ENCODE measurements around the gene MAEL. TPM values are rescaled to one million over a fixed set of nuclear protein-coding genes. Genes with fewer than 3 reads are reported as not detected.

Gene MAEL
- polyA plus RNA-seq, 1 of the 3 experiments (the other 2 are of a cell fraction) = not detected

- Histone ChIP-seq H3K27ac (ENCODE audit: low read depth in 2 of 2, low read length in 1 of 2) (no peak overlapping the region), H3K4me3 (ENCODE audit: low read depth in 2 of 2, low read length in 1 of 2) (no peak overlapping the region), H3K4me1 (ENCODE audit: control insufficient read depth in 1 of 2, insufficient read depth in 2 of 2, low read depth in 1 of 2, low read length in 1 of 2) (no peaks in the 10 kb centered on the region), H3K27me3 (ENCODE audit: insufficient read depth) (no peaks in the 10 kb centered on the region), H3K36me3 (replicated peaks in 1 of 2; ENCODE audit: control insufficient read depth in 1 of 2, insufficient read depth in 2 of 2, low read length in 1 of 2) (no peaks in the 10 kb centered on the region), H2AFZ (ENCODE audit: low read depth) (no peak overlapping the region), H3K4me2 (no peak overlapping the region), H4K20me1 (ENCODE audit: insufficient read depth) (no peaks in the 10 kb centered on the region), H3K9ac (no peak overlapping the region), H3K9me3 (no peaks in the 10 kb centered on the region), H3F3A (replicated peaks; ENCODE audit: insufficient read depth) (no peaks in the 10 kb centered on the region), H3K79me2 (ENCODE audit: insufficient read depth) (no peaks in the 10 kb centered on the region), H3K9me2 (no peaks in the 10 kb centered on the region)
- CTCF ChIA-PET = no interaction called here
- TF ChIP-seq ZBTB33 (IDR thresholded peaks at IDR 0.05; ENCODE audit: borderline replicate concordance, low read depth) (no peak), TAF1 (IDR thresholded peaks at IDR 0.05; ENCODE audit: borderline replicate concordance, low read depth, low read length) (no peak), MEF2A (IDR thresholded peaks at IDR 0.05; ENCODE audit: borderline replicate concordance, low read depth) (no peak), YY1 (IDR thresholded peaks at IDR 0.05; ENCODE audit: low read depth) (no peak), TCF12 (IDR thresholded peaks at IDR 0.05) (no peak), SMC3 (IDR thresholded peaks at IDR 0.05; ENCODE audit: low read depth, low read length) (no peak), RAD21 (IDR thresholded peaks at IDR 0.05; ENCODE audit: low read length) (no peak), FOXM1 (IDR thresholded peaks at IDR 0.05; ENCODE audit: low read depth) (no peak), CHD2 (IDR thresholded peaks at IDR 0.05; ENCODE audit: low read length, partially characterized antibody) (no peak), FOXJ3 (CRISPR knock-in tag; IDR thresholded peaks at IDR 0.05) (no peak), GATA2 (CRISPR knock-in tag; IDR thresholded peaks at IDR 0.05) (no peak), IRF3 (IDR thresholded peaks at IDR 0.05; ENCODE audit: low read depth, low read length) (no peak), SIN3A (IDR thresholded peaks at IDR 0.05; ENCODE audit: borderline replicate concordance, low read depth, low read length) (no peak), ELF1 (IDR thresholded peaks at IDR 0.05) (no peak), NFIC (IDR thresholded peaks at IDR 0.05; ENCODE audit: borderline replicate concordance) (no peak), NRF1 (IDR thresholded peaks at IDR 0.05; ENCODE audit: low read depth, low read length) (no peak), RXRA (IDR thresholded peaks at IDR 0.05; ENCODE audit: borderline replicate concordance, low read depth) (no peak)
- TF ChIP-seq, protein P1, sequence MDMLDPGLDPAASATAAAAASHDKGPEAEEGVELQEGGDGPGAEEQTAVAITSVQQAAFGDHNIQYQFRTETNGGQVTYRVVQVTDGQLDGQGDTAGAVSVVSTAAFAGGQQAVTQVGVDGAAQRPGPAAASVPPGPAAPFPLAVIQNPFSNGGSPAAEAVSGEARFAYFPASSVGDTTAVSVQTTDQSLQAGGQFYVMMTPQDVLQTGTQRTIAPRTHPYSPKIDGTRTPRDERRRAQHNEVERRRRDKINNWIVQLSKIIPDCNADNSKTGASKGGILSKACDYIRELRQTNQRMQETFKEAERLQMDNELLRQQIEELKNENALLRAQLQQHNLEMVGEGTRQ (IDR thresholded peaks at IDR 0.05; ENCODE audit: borderline replicate concordance, low read depth, low read length) = no peak
- TF ChIP-seq, protein P2, sequence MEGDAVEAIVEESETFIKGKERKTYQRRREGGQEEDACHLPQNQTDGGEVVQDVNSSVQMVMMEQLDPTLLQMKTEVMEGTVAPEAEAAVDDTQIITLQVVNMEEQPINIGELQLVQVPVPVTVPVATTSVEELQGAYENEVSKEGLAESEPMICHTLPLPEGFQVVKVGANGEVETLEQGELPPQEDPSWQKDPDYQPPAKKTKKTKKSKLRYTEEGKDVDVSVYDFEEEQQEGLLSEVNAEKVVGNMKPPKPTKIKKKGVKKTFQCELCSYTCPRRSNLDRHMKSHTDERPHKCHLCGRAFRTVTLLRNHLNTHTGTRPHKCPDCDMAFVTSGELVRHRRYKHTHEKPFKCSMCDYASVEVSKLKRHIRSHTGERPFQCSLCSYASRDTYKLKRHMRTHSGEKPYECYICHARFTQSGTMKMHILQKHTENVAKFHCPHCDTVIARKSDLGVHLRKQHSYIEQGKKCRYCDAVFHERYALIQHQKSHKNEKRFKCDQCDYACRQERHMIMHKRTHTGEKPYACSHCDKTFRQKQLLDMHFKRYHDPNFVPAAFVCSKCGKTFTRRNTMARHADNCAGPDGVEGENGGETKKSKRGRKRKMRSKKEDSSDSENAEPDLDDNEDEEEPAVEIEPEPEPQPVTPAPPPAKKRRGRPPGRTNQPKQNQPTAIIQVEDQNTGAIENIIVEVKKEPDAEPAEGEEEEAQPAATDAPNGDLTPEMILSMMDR (IDR thresholded peaks at IDR 0.05) = no peak
- TF ChIP-seq, protein P3, sequence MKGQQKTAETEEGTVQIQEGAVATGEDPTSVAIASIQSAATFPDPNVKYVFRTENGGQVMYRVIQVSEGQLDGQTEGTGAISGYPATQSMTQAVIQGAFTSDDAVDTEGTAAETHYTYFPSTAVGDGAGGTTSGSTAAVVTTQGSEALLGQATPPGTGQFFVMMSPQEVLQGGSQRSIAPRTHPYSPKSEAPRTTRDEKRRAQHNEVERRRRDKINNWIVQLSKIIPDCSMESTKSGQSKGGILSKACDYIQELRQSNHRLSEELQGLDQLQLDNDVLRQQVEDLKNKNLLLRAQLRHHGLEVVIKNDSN (IDR thresholded peaks at IDR 0.05; ENCODE audit: borderline replicate concordance, low read depth) = no peak
- no peak for DNase-seq
- POLR2A ChIA-PET = no interaction called here
- WGBS (ENCODE audit: low lambda C conversion rate) = 0% methylated on average over 2 of the region's 2 CpGs
These were observed 23.5 kb downstream of the MAEL start for GRCh38 chr1:167012570-167012969.

Data from SK-N-SH (cell line).